HepG2 (cell line): ENCODE measurements around the gene KCNIP3. TPM values are rescaled to one million over a fixed set of nuclear protein-coding genes. Genes with fewer than 3 reads are reported as not detected.

Experiments used
- ATAC-seq: fragments of 200-7000 bp; cut with Tn5 transposase; 3 replicates; pipeline ENCODE4 v1.9.1; 2020; ENCODE audit warnings: mild to moderate bottlenecking, moderate library complexity
- BruUV-seq: library from RNA; stranded (reverse); fragments of 400-500 nt; replicated peaks from 2 replicates; lab custom pipeline; 2021; lab: Mats Ljungman, UMichigan
- CTCF ChIA-PET: fragments of 300-600 bp; formaldehyde crosslinking; extraction: SDS; loops from one replicate; lab custom pipeline; 2021; ENCODE audit warnings: low total read pairs, inconsistent platforms, low intra/inter-chr PET ratio; lab: Yijun Ruan, JAX
- POLR2A ChIA-PET: fragments of 350-600 bp; sonication (Branson Sonifier 250); formaldehyde crosslinking; loops from one replicate; lab custom pipeline; 2020; ENCODE audit warnings: antibody characterized with exemption, inconsistent platforms; lab: Yijun Ruan, JAX
- DNase-seq: peaks from one replicate; pipeline ENCODE4 v3.0.0-alpha.2; 2015; ENCODE audit warnings: low spot score
- FAIRE-seq: peaks from 3 replicates; lab custom pipeline; 2011; peaks lifted over from hg19 to GRCh38; lab: Jason Lieb, UNC
- H2AFZ ChIP-seq: one replicate; pipeline ENCODE4 v1.6.1; 2011; ENCODE audit warnings: low read length, inconsistent platforms
- H3K27ac ChIP-seq: fragments of 300-600 bp; 3 replicates; pipeline ENCODE4 v1.8.0; 2011; ENCODE audit warnings: mixed run types, mild to moderate bottlenecking, mixed read lengths, low read length, inconsistent platforms; ENCODE audit not compliant: insufficient read depth; ENCODE audit errors: extremely low read length
- H3K27me3 ChIP-seq, 2 experiments: fragments of 200-600 bp in 1 of 2; 2 replicates in 1 of 2; 3 replicates in 1 of 2; pipeline versions ENCODE4 v1.6.0 to v1.8.0; 2011; ENCODE audit warnings: low read length in 2 of 2, mild to moderate bottlenecking in 2 of 2, moderate library complexity in 2 of 2, inconsistent platforms in 1 of 2; ENCODE audit not compliant: insufficient read depth in 2 of 2, control insufficient read depth in 1 of 2
- H3K36me3 ChIP-seq, 2 experiments: fragments of 200-600 bp in 1 of 2; replicated peaks in 1 of 2; 2 replicates in 1 of 2; 3 replicates in 1 of 2; pipeline versions ENCODE4 v1.5.1 to v1.8.0; 2011; ENCODE audit warnings: low read length in 2 of 2, inconsistent platforms in 1 of 2; ENCODE audit not compliant: insufficient read depth in 2 of 2, control insufficient read depth in 1 of 2
- H3K4me1 ChIP-seq: 2 replicates; pipeline ENCODE4 v1.5.1; 2012; ENCODE audit warnings: low read length, inconsistent platforms; ENCODE audit not compliant: insufficient read depth
- H3K4me2 ChIP-seq: 2 replicates; pipeline ENCODE4 v1.6.0; 2011; ENCODE audit warnings: low read depth, low read length, inconsistent platforms
- H3K4me3 ChIP-seq, 3 experiments: fragments of 200-600 bp in 1 of 3; sonication (generic), shearing (Covaris generic) in 1 of 3; replicated peaks in 1 of 3; 2 replicates each; pipeline ENCODE4 v1.5.1; 2011 to 2016; ENCODE audit warnings: low read length in 3 of 3, inconsistent platforms in 2 of 3, low read depth in 2 of 3, mild to moderate bottlenecking in 2 of 3, control low read depth in 1 of 3, mixed read lengths in 1 of 3; ENCODE audit not compliant: insufficient read depth in 1 of 3
- H3K79me2 ChIP-seq: one replicate; pipeline ENCODE4 v1.6.1; 2011; ENCODE audit warnings: low read length, inconsistent platforms; ENCODE audit not compliant: insufficient read depth
- H3K9ac ChIP-seq: 2 replicates; pipeline ENCODE4 v1.6.0; 2011; ENCODE audit warnings: mild to moderate bottlenecking, low read depth, low read length, inconsistent platforms; ENCODE audit not compliant: insufficient read depth
- H3K9me3 ChIP-seq: 2 replicates; pipeline ENCODE4 v1.5.1; 2012; ENCODE audit warnings: mild to moderate bottlenecking, low read length
- H4K20me1 ChIP-seq: 2 replicates; pipeline ENCODE4 v1.6.0; 2011; ENCODE audit warnings: inconsistent platforms, mild to moderate bottlenecking, low read length, moderate library complexity; ENCODE audit not compliant: insufficient read depth
- NFIB ChIP-seq: sonication (generic); formaldehyde crosslinking; IDR thresholded peaks from 2 replicates; pipeline ENCODE4 v1.9.0; 2021; ENCODE audit warnings: missing genetic modification reagents, mild to moderate bottlenecking, borderline replicate concordance
- POLR2AphosphoS5 ChIP-seq: IDR thresholded peaks from 2 replicates; pipeline ENCODE4 v1.6.1; 2012; ENCODE audit warnings: low read depth, low read length
- ZFP90 ChIP-seq: sonication (generic); formaldehyde crosslinking; IDR thresholded peaks from 2 replicates; pipeline ENCODE4 v1.8.0; 2022; ENCODE audit warnings: missing genetic modification reagents, mild to moderate bottlenecking, inconsistent platforms, borderline replicate concordance
- ZNF33A ChIP-seq: sonication (generic); formaldehyde crosslinking; IDR thresholded peaks from 2 replicates; pipeline ENCODE4 v1.5.1; 2020; ENCODE audit warnings: missing genetic modification reagents, mild to moderate bottlenecking, moderate library complexity, borderline replicate concordance
- ZNF451 ChIP-seq: sonication (generic); formaldehyde crosslinking; IDR thresholded peaks from 2 replicates; pipeline ENCODE4 v1.5.0; 2020; ENCODE audit warnings: mild to moderate bottlenecking, missing genetic modification reagents
- ZNF766 ChIP-seq: sonication (generic); formaldehyde crosslinking; IDR thresholded peaks from 2 replicates; pipeline ENCODE4 v1.5.0; 2020; ENCODE audit warnings: missing genetic modification reagents, borderline replicate concordance
- ZNF879 ChIP-seq: sonication (generic); formaldehyde crosslinking; IDR thresholded peaks from 2 replicates; pipeline ENCODE4 v1.8.1; 2023; ENCODE audit warnings: missing genetic modification reagents
- WGBS: methylation state at CpG from one replicate; pipeline ENCODE4 v1.1.6; 2017; ENCODE audit warnings: low lambda C conversion rate; 5-methylcytosine and 5-hydroxymethylcytosine counted together
- in situ Hi-C: cut with HindIII; loops from 2 replicates; pipeline ENCODE4 v1.10.0; 2017; ENCODE audit warnings: low pct_unique_long_range_greater_than_20kb; ENCODE audit not compliant: extremely low pct_ligation_motif_present
- intact Hi-C: fragments of 100-400 bp; cut with micrococcal nuclease; formaldehyde crosslinking; loops from one replicate; pipeline ENCODE4 v1.10.0; 2022; ENCODE audit not compliant: unreplicated experiment
- polyA plus RNA-seq, 8 experiments: library from polyadenylated mRNA; depleted of rRNA in 3 of 8; stranded (reverse) in 7 of 8; unstranded in 1 of 8; fragments of >200 nt; fragmentation: Illumina TruSeq in 4 of 8; extraction: Trizol in 4 of 8; gene quantifications; 2 replicates each; pipeline versions ENCODE4 v1.2.1 to v1.2.3, GENCODE V29; 2011 to 2016; ENCODE audit warnings: low read depth in 4 of 8, missing spikeins in 1 of 8, mixed read lengths in 1 of 8; ENCODE audit not compliant: insufficient read depth in 1 of 8
- total RNA-seq, 5 experiments: library from RNA; depleted of rRNA; stranded (reverse); fragments of >200 nt; fragmentation: Illumina TruSeq; extraction: Trizol; gene quantifications; 2 replicates each; pipeline ENCODE4 v1.2.3, GENCODE V29; 2016; ENCODE audit warnings: low read depth in 1 of 5

The KCNIP3 gene
- total and polyA plus RNA-seq, 2 of the 13 experiments (the other 11 are each of a cell fraction or from before 2014, with no cell fraction given) = not detected

DNA sequence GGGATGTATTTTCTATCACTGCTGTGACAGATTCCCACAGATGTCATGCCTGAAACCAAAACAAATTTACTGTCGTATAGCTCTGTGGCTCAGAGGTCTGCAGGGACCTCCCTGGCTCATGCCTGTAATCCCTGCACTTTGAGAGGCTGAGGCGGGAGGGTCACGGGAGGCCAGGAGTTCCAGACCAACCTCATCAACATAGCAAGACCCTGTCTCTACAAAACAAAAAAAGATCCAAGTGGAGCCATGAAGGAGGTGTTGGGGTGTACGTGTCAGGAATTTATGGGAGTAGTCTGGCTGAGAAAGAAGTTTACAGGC is 54.4 kb downstream of the KCNIP3 start:
- no peaks in the 10 kb centered on the region for H3K4me1 ChIP-seq
- H2AFZ ChIP-seq = no peak overlapping the region
- H3K27me3 ChIP-seq = peaks cover 6 to 51% of the 10 kb centered on the region in 2 experiments; a peak in 4 of 5 replicates
- ATAC-seq = no peak
- no peaks in the 10 kb centered on the region for H3K36me3 ChIP-seq
- 53% methylated on average over 4 of the region's 4 CpGs for WGBS
- H3K9ac ChIP-seq = no peak overlapping the region
- H3K4me2 ChIP-seq = no peak overlapping the region
- ChIA-PET CTCF (no interaction called here), POLR2A (no interaction called here)
- no peaks in the 10 kb centered on the region for H3K79me2 ChIP-seq
- no TSS peak for BruUV-seq
- intact Hi-C loops = no loop called here
- no peaks in the 10 kb centered on the region; the same call in 1 of the 2 replicates for H4K20me1 ChIP-seq
- in situ Hi-C loops = no loop called here
- H3K4me3 ChIP-seq = no peak overlapping the region
- no peak overlapping the region for H3K27ac ChIP-seq
- DNase-seq = no peak
- no peak for FAIRE-seq
- TF ChIP-seq POLR2AphosphoS5 (no peak), ZNF766 (CRISPR knock-in tag) (no peak), ZNF451 (CRISPR knock-in tag) (no peak), ZNF879 (CRISPR knock-in tag) (no peak), ZNF33A (CRISPR knock-in tag) (no peak)
- H3K9me3 ChIP-seq = no peaks in the 10 kb centered on the region

GRCh38 chr2:95352310-95353054 is 55.3 kb downstream of the KCNIP3 start:
- H3K4me2 ChIP-seq = no peak overlapping the region
- TF ChIP-seq NFIB (CRISPR knock-in tag) (no peak), ZFP90 (no peak)
- no peaks in the 10 kb centered on the region for H3K79me2 ChIP-seq
- H2AFZ ChIP-seq = no peak overlapping the region
- H3K9me3 ChIP-seq = no peaks in the 10 kb centered on the region
- no peaks in the 10 kb centered on the region for H3K4me1 ChIP-seq
- intact Hi-C loops (no loop called here), in situ Hi-C loops (no loop called here)
- no peak overlapping the region for H3K4me3 ChIP-seq
- DNase-seq = no peak
- CTCF ChIA-PET = no interaction called here
- H3K27me3 ChIP-seq = peaks cover 6 to 52% of the 10 kb centered on the region in 2 experiments; a peak in 4 of 5 replicates
- H3K36me3 ChIP-seq = no peaks in the 10 kb centered on the region
- ATAC-seq = no peak
- BruUV-seq = no TSS peak
- POLR2A ChIA-PET = no interaction called here
- no peak overlapping the region for H3K27ac ChIP-seq
- no peak overlapping the region for H3K9ac ChIP-seq
- no peak for FAIRE-seq
- H4K20me1 ChIP-seq = no peaks in the 10 kb centered on the region; the same call in 1 of the 2 replicates
- 16% methylated on average over 6 of the region's 6 CpGs for WGBS
